Retinal pigment epithelial cell (primary cell): Measurements from ENCODE around the gene KIRREL1.

Experiments
- DNase-seq: peaks from one replicate; pipeline ENCODE4 v3.0.0-alpha.2; 2010; ENCODE audit warnings: low read depth
- H3K4me3 ChIP-seq: 2 replicates; pipeline ENCODE4 v1.5.1; 2011; ENCODE audit warnings: mild to moderate bottlenecking, low read length, control low read depth, moderate library complexity
- CTCF ChIP-seq: conservative IDR thresholded peaks from 2 replicates; pipeline ENCODE4 v1.5.1; 2011; ENCODE audit warnings: low read depth, low read length, control low read depth, inconsistent platforms

The KIRREL1 gene

GRCh38 chr1:158028969-158029368, 35.5 kb downstream of the KIRREL1 start:
- no peak for TF ChIP-seq CTCF
- DNase-seq: no peak

GRCh38 chr1:158035014-158035413, 41.6 kb downstream of the KIRREL1 start:
- TF ChIP-seq CTCF: no peak
- H3K4me3 ChIP-seq: no peak overlapping the region
- no peak for DNase-seq

More at GRCh38 chr1:158028969-158029368, 35.5 kb downstream of the KIRREL1 start:
- no peak overlapping the region for H3K4me3 ChIP-seq

GRCh38 chr1:158035976-158036583, 42.6 kb downstream of the KIRREL1 start:
- DNase-seq: no peak
- no peak overlapping the region for H3K4me3 ChIP-seq
- TF ChIP-seq CTCF: peak; percentile 71

GRCh38 chr1:158037008-158037865, 43.8 kb downstream of the KIRREL1 start:
- DNase-seq: no peak
- no peak for TF ChIP-seq CTCF
- no peak overlapping the region for H3K4me3 ChIP-seq

GRCh38 chr1:158037866-158038359, 44.5 kb downstream of the KIRREL1 start:
- H3K4me3 ChIP-seq: no peak overlapping the region
- DNase-seq: no peak
- no peak for TF ChIP-seq CTCF

GRCh38 chr1:158038793-158039192, 45.3 kb downstream of the KIRREL1 start:
- TF ChIP-seq CTCF: no peak
- no peak for DNase-seq
- no peak overlapping the region for H3K4me3 ChIP-seq
